Activated CD4-positive, alpha-beta T cell treated with anti-CD3 and anti-CD28 coated beads for 1 hour (primary cell): ENCODE results near the gene SPTLC3.
"Not testable (repeated sequence)": the region's sequence is repeated elsewhere in the genome, so short reads cannot be mapped to it uniquely, and the experiment has no call there.

ENCODE experiments used
- DNase-seq: peaks from one replicate; pipeline ENCODE4 v3.0.0-alpha.2; 2020

The SPTLC3 gene

GRCh38 chr20:13008761-13009681 lies at the start of gene SPTLC3:
Gene SPTLC3 (plus strand): TSS chr20:13008972. CDS start chr20:13009268, 296 bp downstream.
- DNase-seq, result no peak

GRCh38 chr20:12961725-12962124 lies 47.0 kb upstream of the SPTLC3 start:
- no peak for DNase-seq

GRCh38 chr20:12962895-12963294 lies 45.9 kb upstream of the SPTLC3 start:
- DNase-seq, result no peak

GRCh38 chr20:12963416-12963815 lies 45.4 kb upstream of the SPTLC3 start:
- DNase-seq, result no peak

- no peak for DNase-seq
These were observed 43.4 kb upstream of the SPTLC3 start for GRCh38 chr20:12965212-12965869.

- DNase-seq, result no peak
These were observed 42.9 kb upstream of the SPTLC3 start for GRCh38 chr20:12965870-12966251.

- no peak for DNase-seq
These were observed 42.2 kb upstream of the SPTLC3 start for GRCh38 chr20:12966468-12967085.

GRCh38 chr20:12967932-12968331 lies 40.8 kb upstream of the SPTLC3 start:
- no peak for DNase-seq

- DNase-seq, result no peak
These were observed 40.3 kb upstream of the SPTLC3 start for GRCh38 chr20:12968472-12968871.

GRCh38 chr20:12969071-12969669 lies 39.6 kb upstream of the SPTLC3 start:
- no peak for DNase-seq

DNA sequence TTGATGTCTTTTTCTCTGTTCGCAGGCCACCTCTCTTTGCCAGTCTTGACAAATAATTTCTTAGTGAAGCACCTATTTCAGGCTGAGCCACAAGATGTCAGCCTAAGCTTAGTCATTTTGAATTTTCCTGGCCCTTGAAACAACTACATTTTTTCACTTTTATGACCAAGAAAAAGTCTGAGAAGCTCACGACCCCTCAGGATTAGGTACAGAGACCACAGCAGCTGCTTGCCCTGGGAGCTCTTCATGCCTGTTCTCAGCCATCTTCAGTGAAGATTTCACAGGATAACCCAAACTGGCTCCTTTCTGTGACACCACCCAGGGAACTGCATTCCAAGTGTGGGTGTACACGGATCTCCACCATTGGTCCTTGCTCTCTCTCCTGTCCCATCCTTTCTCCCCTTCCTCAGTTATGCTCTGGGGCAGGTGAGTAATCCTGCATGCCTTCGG lies 38.4 kb upstream of the SPTLC3 start:
- DNase-seq, result no peak

GRCh38 chr20:12975833-12976608 lies 32.8 kb upstream of the SPTLC3 start:
- no peak for DNase-seq

GRCh38 chr20:12976720-12977309 lies 32.0 kb upstream of the SPTLC3 start:
- no peak for DNase-seq

DNA sequence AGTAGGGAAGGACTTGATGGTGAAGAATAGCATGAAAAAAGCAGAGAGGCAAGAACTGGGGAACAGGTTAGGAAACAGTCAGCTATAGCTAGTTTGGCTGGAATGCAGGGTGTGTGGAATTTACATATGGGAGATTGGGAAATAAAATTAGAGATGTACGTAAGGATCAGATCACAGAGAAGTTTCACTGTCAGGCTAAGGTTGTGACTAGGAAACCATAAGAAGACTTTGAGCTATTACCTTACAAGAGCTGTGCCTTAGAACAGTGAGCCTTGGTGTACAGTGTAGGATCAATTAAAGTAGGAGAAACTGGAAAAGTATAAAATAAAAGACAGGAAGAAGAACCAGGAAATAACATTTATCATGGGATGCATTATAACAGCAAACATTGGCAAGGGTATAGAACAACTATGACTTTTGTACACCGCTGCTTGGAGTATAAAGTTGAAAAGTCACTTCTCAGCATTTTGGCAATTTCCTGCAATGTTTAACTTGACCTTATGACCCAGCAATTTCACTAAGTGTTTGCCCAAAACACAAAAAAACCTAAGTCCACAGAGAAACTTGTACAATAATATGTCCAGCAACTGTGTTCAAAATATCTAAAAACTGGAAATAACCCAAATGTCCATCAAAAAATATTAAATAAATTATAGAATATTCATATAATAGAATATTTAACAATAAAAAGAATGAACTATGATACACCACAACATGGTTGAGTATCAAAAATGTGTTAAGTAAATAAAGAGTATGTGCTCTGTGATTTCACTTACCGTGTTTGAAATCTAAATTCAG lies 31.2 kb upstream of the SPTLC3 start:
- no peak for DNase-seq

- DNase-seq, result no peak
These were observed 30.7 kb upstream of the SPTLC3 start for GRCh38 chr20:12978126-12978394.

DNA sequence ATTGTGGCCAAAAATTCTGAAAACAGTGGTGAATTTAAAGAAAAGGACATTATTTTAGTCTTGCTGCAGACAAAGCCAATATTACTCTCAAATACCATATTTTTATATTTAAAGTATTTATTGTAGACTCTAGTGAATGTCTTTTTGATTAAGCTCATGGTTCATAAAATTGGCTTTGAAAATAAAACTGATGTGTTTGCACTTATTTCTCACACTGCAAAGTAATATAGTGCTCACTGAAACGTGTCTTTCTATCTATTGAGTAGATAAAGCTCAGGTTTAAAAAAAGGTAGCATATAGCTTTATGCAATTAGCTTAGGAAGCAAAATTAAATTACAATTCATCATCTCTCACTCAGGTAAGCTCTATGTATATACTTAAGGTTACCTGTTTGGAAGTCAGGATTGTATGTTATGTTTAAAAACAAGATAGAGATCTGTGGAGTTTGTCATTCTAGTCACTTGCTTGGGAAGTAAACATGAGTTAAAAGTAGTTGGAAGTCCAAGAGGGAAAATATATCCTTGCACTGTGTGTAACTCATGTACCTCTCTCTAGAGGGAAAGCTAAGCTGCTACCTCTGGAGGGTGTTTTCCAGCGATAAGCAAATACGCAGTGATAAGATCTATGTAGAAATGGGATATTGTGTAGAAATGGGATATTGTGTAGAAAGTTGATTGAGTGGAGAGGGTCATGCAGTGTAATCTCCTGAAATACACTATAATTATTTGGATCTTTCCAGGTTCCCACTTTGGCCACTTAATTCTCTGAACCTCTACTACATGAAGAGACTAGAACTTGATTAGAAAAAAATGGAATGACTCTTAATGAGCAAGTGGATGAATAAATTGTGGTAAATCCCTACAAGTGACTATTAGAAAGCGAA lies 29.9 kb upstream of the SPTLC3 start:
- no peak for DNase-seq

DNA sequence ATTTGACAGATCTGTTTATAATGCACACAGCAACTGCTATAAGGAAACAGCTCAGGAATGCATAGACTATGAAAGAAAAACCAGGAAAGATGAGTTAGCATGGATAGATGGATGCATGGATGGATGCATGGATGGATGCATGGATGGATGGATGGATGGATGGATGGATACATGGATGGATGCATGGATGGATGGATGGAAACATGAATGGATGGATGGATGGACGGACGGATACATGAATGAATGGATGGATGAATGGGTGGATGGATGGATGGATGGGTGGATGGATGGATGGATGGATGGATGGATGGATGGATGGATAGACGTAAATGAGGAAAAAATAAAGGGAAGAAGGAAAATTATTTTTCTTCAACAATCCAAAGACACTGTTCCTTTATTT lies 29.1 kb upstream of the SPTLC3 start:
- DNase-seq, result not testable (repeated sequence)

- DNase-seq, result no peak
These were observed 26.7 kb upstream of the SPTLC3 start for GRCh38 chr20:12982098-12982497.

DNA sequence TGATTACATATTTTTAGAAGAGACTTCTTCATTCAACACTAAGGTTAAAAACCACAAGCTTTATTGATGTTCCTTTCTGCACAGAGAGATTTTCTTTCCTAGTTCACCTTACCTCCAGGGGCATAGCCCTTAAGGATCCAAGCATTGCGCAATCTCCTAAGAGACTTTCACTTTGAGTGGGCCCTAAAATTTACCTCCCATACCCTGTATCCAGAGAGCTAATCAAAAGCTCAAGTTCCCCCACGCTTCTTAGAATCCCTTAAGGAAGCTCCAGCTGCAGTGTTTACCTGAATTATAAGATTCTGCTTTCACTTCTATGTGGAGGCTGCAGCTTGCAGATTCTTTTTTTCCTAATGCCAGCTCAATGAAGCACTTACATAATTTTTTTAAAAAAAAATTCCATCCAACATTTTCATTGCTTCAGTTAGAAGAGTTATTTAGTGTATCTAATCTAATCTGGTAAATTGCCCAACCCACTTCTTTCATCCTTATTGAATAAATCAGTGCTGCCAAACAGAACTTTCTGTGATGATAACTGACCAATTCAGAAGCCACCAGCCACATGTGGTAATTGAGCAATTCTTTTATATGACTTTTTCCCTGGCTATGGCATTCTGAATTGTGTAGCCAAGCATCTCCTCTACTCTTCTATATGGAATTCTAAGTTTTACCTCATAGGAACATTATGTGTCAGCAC lies 24.6 kb upstream of the SPTLC3 start:
- no peak for DNase-seq

- DNase-seq, result no peak
These were observed 23.9 kb upstream of the SPTLC3 start for GRCh38 chr20:12984863-12985262.
